ENCODE results near the gene WFDC10A. TPM values are rescaled to one million over a fixed set of nuclear protein-coding genes. Genes with fewer than 3 reads are reported as not detected.

The WFDC10A gene
- total and polyA plus RNA-seq, 9 of the 15 experiments (the other 6 are each of a cell fraction or from before 2014, with no cell fraction given): not detected

DNA sequence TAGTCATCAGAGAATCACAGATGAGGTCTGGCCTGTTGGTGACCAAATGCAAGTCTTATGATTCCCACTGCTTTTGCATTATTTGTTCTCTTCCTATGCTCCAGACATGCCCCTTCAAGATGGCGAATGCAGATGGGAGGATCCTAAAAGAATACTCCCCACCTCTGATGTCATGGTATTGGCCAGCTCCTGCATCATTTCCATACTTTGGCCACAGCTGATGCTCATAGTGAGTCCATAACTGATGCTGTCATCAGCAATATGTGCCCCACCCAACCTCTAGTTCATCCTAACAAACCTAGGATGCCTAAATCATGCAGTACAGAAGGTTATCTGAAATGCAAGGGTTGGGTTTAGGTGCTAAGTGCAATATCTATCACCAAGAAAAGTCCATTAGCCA, 7.0 kb downstream of the WFDC10A start (continued):
- TF ChIP-seq, protein P1, sequence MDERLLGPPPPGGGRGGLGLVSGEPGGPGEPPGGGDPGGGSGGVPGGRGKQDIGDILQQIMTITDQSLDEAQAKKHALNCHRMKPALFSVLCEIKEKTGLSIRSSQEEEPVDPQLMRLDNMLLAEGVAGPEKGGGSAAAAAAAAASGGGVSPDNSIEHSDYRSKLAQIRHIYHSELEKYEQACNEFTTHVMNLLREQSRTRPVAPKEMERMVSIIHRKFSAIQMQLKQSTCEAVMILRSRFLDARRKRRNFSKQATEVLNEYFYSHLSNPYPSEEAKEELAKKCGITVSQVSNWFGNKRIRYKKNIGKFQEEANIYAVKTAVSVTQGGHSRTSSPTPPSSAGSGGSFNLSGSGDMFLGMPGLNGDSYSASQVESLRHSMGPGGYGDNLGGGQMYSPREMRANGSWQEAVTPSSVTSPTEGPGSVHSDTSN (CRISPR knock-in tag; IDR thresholded peaks at IDR 0.05; ENCODE audit: low read depth): no peak
- TF ChIP-seq, protein P1 (tag; conservative IDR thresholded peaks at IDR 0.05; ENCODE audit: low read depth): no peak
- TF ChIP-seq POLR2AphosphoS5 (IDR thresholded peaks at IDR 0.05; ENCODE audit: control insufficient read depth, insufficient read depth, low read depth, low read length): no peak
- no peak for TF ChIP-seq TOE1 (IDR thresholded peaks at IDR 0.05; ENCODE audit: borderline replicate concordance)
- no peak for TF ChIP-seq TOE1 (CRISPR knock-in tag; IDR thresholded peaks at IDR 0.05; ENCODE audit: borderline replicate concordance, low read depth)
- TF ChIP-seq, protein P2, sequence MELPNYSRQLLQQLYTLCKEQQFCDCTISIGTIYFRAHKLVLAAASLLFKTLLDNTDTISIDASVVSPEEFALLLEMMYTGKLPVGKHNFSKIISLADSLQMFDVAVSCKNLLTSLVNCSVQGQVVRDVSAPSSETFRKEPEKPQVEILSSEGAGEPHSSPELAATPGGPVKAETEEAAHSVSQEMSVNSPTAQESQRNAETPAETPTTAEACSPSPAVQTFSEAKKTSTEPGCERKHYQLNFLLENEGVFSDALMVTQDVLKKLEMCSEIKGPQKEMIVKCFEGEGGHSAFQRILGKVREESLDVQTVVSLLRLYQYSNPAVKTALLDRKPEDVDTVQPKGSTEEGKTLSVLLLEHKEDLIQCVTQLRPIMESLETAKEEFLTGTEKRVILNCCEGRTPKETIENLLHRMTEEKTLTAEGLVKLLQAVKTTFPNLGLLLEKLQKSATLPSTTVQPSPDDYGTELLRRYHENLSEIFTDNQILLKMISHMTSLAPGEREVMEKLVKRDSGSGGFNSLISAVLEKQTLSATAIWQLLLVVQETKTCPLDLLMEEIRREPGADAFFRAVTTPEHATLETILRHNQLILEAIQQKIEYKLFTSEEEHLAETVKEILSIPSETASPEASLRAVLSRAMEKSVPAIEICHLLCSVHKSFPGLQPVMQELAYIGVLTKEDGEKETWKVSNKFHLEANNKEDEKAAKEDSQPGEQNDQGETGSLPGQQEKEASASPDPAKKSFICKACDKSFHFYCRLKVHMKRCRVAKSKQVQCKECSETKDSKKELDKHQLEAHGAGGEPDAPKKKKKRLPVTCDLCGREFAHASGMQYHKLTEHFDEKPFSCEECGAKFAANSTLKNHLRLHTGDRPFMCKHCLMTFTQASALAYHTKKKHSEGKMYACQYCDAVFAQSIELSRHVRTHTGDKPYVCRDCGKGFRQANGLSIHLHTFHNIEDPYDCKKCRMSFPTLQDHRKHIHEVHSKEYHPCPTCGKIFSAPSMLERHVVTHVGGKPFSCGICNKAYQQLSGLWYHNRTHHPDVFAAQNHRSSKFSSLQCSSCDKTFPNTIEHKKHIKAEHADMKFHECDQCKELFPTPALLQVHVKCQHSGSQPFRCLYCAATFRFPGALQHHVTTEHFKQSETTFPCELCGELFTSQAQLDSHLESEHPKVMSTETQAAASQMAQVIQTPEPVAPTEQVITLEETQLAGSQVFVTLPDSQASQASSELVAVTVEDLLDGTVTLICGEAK (IDR thresholded peaks at IDR 0.05): no peak
- TF ChIP-seq, protein P2 (CRISPR knock-in tag; IDR thresholded peaks at IDR 0.05): no peak
- TF ChIP-seq TARDBP (IDR thresholded peaks at IDR 0.05): no peak

Measured in K562 (cell line).